ENCODE results near the gene ACER3.
"Not testable (repeated sequence)": the region's sequence is repeated elsewhere in the genome, so short reads cannot be mapped to it uniquely, and the experiment has no call there.

Gene ACER3

DNA sequence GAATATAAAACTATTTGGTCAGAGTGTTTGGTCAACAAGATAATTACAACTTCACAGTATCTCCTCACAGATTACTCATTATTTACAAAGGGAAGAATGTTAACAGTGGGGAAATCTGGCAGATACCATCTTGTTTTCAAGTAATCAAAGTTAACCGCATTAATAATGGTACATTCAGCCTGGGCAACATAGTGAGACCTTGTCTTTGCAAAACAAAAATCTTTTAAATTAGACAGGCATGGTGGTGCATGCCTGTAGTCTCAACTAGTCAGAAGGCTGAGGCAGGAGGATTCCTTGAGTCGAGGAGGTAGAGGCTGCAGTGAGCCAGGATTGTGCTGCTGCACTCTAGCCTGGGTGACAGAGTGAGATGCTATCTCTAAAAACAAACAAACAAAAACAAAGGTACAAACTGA, 78.5 kb downstream of the ACER3 start:
- no peak for DNase-seq

DNA sequence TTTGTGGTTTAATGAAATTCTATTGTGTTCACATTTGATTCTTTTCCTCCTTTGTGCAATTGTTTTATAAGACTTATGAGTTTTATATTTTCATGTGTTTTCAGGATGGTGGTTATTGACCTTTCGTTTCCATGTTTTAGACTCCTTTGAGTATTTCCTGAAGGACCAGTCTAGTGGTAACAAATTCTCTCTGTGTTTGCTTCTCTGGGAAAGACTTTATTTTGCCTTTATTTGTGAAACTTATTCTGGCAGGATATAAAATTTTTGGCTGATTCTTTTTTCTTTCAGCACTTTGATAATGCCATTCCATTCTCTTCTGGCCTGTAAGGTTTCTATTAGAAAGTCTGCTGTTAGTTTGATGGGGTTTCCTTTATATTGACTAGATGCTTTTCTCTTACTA, 83.5 kb downstream of the ACER3 start:
- no peak for DNase-seq

DNA sequence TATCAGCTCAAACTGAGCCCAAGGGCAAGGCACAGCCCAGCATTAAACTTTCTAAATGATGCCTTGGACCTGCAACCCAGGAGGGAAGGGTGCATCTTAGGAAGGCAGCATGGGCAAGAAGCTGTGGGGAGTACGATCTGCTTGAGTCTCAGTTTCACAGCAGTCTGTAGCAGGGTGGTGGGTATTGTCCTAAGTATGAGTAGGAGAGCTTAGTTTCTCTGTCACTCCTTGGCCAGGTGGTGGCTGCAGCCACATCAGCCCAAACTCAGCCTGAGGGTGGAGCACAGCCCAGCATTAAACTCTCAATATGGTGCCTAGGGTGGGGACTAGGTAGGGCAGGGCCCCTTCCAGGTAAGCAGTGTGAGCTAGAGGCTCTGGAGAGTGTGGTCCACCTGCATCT, 85.5 kb downstream of the ACER3 start:
- no peak for DNase-seq

DNA sequence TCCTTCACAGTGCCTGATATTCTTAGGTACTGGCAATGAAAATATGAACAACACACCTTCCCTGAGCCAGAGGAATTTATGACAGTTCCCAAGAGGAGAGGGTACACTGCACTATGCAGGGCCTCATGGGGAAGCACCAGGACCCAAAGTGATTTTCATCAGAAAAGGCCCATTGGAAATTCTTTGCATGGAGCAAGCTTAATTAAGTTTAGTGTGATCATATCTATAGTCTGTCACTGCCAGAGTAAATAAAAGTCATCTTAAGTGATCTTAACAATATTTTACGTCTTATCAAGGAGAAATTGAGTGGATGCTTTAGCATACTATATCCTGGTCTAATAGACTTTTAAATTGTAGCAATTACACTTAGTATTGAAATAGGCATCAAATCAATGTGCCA, 86.5 kb downstream of the ACER3 start:
- DNase-seq: no peak

DNA sequence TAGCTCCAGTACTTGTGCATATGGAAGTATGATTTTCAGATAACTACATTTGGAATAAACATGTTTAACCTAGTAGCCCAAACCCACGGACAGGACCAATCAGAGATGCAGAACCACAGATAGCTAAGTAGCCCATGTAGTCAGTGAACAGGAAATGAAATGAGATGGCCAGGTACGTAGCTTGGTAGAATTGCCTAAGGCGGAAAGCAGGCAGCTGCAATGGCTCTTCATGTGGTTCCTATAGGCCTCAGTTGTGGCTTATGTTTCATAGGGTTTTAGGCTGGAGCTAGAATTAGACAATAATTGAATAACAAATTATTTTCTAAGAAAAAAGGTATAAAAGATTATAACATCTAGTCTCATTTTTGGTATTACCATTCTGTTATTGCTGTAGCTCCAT, 87.1 kb downstream of the ACER3 start:
- DNase-seq: no peak

DNA sequence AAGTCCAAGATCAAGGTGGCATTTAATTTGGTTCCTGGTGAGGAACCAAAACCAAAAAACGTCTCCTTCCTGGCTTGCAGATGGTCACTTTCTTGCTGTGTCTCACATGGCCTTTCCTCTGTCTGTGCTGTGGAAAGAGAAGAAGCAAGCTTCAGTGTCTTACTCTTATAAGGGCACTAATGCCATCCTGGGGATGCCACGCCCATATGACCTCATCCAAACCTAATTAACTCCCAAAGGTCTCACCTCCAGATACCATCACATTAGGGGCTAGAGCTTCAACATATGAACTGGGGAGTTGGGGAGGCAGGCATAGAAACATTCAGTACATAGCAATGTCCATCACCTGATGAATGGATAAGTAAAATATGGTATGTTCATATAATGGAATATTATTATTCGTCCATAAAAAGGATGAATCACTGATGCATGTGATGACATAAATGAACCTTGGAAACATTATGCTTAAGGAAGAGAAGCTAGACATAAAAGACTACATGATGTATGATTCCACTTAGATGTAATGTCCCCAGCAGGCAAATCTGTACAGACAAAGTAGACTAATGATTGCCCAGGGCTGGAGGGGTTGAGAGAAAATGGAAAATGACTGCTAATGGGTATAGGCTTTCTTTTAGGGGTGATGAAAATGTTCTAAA, 94.9 kb downstream of the ACER3 start:
- DNase-seq: no peak

DNA sequence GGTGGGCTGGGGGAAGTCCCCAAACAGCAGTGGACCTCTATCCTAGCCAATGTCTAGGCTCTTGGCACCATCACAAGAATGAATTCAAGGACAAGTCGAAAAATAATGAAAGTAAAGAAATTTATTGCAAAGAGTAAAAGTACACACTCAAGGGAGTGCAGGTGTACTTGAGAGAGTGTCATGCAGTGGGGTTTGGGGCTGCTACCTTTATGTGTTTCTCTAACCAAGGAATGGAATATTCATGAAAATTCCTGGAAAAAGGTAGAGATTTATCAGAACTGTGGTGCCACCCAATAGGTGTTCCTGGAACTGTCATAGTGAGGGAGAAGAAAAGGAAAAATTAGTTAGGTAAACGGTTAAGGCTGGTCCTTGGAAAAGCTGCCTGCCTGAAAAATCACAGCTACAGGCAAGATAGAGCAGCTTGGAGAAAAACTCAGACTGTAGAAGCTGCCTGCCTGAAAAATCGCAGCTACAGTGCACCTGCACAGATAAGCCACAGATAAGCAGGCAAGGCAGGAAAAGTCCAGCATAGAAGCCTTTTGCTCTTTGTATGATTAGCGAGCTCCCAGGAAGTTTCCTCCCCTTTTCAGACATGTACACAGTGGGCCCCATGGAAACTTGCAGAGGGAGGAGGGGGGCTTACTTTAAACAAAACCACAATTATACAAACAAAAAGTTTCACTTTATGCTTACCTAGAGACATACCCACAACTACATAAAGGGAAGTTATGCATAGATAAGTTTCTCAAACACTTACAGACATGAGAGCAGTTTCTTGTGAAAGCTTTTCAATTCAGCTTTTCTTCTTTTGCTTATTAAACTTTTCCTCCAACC, 102.1 kb downstream of the ACER3 start:
- no peak for DNase-seq

DNA sequence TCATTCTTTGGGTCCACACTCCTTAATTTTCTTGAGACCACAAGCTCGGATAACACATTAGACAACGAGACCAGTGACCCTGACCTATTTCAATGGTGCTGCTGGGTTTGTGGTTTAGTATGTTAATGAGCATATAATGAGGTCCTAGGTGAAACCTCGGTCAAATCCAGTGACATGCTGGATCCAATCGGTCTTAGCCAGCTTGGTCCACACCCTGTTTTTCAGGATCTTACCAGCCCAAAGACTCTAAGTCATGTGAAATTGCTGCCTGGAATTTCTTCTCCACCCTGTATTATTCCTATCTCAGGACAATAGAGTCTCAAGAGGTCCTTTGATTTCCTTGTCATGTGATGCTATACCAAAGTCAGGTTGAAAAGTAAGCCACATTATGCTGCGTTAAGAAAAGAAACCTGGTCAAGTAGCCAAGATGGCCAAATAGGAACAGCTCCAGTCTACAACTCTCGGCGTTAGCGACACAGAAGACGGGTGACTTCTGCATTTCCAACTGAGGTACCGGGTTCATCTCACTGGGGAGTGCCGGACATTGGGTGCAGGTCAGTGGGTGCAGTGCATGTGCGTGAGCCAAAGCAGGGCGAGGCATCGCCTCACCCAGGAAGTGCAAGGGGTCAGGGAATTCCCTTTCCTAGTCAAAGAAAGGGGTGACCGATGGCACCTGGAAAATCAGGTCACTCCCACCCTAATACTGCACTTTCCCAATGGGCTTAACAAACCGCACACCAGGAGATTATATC, 102.9 kb downstream of the ACER3 start:
- not testable (repeated sequence) for DNase-seq

DNA sequence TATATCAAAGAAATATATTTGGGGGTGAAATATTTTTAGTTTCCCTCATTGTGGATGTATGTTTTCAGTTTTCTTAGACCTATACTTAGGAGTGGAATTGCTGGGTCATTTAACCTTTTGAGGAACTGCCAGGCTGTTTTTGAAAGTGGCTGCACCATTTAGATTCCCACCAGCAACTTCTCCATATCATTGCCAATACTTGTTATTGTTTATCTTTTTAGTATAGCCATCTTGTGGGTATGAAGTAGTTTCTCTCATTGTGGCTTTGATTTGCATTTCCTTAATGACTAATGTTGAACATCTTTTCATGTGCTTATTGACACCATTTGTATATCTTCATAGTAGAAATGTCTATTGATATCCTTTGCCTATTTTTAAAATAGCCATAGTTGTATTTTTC, 111.3 kb downstream of the ACER3 start:
- DNase-seq: no peak

DNA sequence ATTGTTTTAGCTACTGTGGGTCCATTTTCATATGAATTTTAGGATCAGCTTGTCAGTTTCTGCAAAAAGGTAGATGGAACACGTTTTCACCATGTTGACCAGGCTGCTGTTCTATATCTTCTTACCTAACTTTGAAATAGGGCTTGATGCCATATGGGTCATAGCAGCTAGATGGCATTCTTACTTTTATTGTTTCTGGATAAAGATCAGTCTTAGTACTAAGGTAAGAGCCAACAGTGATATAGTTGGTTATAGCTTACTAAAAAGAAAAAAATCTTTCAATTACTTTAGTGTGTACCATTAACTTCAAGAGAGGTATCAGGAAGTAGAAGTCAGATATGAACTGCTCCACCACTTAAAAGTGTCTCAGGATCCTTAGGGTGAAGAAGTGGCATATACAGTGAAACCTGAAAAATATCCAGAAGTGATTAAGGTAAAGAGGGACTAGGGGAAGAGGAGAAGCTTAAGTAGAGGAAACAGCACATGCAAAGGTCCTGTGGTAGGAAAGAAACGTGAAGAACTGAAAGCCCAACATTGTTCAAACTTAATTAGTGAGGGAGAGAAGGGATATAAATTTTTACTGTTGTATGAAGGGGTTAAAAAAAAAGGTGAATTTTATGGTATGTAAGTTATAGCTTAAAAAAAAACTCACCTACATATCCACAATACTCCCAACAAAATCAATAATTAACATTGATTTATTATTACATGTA, 113.6 kb downstream of the ACER3 start:
- DNase-seq: no peak

DNA sequence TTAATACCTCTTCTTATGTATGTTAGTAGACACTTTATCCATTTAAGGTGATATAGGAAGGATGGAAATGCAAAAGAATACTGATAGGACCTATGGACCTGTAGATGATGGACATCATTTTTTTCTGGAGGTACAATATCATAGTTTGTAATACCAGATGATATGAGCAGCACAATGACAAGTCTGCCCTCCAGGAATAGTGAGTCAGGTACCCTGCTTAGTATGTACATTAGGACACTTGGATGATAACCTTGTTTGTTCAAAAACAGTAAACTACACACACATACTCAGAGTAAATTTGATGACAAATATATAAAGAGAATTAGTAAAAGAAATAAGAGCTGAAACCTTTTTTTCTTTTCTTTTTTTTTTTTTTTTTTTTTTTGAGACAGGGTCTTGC, 114.8 kb downstream of the ACER3 start:
- DNase-seq: no peak

DNA sequence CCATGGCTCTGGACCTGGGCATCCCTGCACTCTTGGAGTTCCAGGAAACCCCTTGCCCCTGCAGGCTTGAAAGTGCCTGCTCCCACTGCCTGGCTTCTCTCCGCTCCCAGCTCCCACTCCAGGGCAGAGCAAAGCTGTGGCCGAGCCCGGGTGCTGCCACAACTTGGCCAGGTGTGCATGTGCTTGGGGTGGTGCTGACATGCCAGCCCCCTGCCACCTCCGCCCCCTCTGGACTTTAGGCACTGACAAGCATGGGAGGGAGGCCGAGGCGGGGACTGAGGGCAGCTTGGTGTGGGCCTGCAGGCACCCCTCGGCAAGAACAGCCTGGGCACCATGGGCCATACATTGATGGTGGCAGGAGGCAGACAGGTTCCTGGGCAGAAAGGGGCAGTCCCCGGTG, 117.1 kb downstream of the ACER3 start:
- DNase-seq: no peak

DNA sequence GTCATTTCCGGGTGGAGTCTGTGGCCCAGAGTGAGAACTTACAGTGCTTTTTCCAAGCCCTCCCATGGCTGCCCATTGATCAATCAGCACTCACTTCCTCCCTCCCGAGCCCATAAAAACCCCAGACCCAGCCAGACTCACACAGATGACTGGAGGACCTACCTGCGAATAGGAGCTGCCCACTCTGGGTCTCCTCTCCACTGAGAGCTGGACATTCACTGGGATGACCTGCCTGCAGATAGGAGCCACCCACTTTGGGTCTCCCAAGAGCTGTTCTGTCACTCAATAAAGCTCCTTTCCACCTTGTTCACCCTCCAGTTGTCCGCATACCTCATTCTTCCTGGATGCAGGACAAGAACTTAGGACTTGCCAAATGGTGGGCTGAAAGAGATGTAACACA, 117.5 kb downstream of the ACER3 start:
- no peak for DNase-seq

DNA sequence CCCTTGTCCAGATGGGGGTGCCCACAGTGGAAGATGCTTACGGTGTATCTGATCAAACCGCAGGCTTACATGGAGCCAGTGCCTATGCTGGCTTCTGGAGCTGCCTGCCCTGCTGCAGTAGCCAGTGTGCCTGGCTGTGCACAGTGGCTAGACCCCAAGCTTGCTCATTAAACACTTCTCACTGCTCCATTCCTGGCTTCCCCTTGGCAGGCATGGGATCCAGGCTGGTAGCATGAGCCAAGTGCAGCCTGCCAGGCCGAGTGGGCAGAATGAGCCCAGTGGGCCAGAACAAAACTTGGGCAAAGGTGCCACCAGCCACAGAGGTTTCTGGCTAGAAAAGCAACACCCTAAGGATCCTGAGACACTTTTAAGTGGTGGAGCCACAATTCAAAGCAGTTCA, 118.1 kb downstream of the ACER3 start:
- no peak for DNase-seq

DNA sequence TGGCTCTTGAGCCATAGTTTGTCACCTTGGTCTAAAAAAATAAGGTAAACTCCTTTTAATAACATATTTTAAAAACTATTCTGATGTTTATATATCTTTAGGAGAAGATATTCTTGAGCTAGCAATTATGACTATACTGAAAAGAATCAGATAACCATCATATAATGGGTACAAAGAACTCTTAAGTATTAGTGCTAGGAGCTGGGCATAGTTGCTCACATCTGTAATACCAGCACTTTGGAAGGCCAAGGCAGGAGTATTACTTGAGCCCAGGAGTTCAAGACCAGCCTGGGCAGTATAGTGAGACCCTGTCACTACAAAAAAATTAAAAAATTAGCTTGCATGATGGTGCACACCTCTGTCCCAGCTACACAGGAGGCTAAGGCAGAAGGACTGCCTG, 119.5 kb downstream of the ACER3 start:
- no peak for DNase-seq

DNA sequence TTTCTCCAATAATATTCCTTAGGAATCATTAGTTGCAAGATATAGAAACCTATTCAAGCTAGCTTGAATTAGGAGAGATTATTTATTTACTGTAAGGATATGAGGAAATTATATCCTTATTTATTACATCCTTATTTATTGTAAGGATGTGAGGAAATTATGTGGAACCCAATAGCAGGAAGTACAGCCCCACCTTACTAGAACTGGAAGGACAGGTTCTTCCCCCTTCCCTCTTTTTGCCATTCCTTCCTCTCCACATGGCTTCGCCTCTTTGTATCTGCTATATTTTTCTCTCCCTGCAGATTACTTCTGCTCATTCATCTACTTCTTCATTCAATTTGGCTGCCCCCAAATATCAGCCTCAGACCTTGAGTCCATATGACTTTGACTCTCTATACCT, 124.0 kb downstream of the ACER3 start:
- DNase-seq: no peak

DNA sequence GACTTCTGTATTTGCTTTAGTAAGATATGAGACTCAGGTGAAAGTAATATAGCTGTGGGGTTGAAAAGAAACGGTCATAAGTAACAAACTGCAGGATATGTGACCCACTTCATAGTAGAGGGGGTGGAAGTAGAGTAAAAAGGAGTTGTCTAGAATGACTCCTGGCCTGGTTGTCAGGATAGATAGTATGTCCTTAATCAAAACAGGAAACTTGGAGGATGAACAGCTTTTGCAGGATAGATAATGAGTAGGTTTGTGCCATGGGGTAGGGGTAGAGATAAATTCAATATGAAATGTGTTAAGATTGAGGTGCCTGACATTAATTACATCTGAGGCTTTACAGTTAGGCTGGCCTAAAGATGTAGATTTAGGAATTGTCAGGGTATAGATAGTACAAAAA, 126.5 kb downstream of the ACER3 start:
- no peak for DNase-seq

DNA sequence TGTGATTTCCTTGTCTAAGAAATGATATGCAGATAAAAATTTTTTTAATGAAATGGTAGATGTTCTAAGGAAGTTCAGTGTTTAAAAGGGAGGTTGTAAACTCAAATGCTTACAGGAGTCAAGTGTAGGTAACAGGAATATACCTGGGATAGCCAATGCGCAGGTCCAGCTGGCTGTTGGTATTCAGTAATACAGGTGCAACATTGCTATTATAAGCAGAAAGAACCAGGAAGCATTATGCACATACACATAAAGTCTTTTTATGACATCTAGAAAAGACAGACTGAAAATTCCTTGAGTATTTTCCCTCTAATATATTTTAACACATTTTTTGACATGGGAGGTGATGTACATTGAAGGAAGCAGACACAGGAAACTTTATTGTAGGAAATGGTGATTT, 129.9 kb downstream of the ACER3 start:
- no peak for DNase-seq

DNA sequence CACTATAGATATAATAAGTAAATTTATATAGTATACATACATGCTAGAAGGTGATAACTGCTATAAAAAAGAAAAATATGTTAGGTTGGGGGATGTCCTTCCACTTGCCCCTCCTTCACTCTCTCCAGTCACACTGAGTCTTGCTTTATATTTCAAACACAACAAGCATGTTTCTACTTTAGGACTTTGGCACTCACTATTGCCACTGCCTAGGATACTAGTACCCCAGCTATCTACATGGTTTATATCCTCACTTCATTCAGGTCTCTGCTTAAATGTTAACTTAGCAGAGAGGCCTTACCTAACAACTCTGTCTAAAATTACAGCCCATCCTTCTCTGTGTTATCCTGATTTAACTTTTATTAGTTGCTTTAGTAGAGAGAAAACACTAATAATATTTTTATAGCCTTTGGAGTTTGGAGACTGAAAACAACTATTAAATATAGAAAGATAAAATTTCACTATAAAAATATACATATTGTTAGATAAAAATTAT, 134.4 kb downstream of the ACER3 start:
- no peak for DNase-seq

DNA sequence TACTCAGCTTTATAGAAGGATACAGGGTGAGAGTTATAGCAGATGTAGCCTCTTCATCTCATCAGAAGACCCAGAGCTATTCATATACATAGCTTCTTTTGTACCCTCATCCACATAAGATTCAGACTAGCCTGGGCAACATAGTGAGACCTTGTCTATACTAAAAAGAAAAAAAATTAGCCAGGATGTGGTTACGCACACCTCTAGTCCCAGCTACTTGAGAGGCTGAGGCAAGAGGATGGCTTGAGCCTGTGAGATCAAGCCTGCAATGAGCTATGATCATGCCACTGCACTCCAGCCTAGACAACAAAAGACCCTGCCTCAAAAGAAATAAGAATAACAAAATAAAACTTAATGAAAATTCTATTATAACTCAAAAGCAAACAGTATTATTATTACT, 136.8 kb downstream of the ACER3 start:
- no peak for DNase-seq

DNA sequence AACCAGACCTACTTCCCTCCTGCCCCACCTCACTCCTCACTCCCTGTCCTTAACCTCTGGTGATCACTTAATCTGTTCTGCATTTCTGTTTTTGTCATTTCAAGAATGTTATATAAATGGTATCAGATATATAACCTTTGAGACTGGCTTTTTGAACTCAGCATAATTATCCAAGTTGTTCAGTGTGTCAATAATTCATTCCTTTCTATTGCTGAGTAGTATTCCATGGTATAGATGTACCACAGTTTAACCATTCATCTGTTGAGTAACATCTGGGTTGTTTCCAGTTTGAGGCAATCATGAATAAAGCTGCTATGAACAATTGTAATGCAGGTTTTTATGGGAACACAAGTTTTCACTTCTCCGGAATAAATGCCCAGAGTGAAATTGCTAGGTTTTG, 138.9 kb downstream of the ACER3 start:
- DNase-seq: no peak

DNA sequence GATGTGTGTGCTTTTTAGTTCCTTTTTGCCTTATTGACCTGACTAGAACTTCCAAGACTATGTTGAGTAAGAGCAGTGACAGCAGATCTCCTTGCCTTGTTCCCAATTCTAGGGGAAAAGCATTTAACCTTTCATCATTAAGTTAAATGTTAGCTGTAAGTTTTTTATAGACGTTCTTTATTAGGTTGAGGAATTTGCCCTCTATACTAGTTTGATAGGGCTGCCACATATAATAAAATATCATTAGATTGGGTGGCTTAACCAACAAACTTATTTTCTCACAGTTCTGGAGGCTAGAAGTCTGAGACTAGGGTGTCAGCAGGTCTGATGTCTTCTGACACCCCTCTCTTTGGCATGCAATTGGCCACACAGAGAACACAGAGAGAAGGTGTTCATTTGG, 140.9 kb downstream of the ACER3 start:
- DNase-seq: no peak

DNA sequence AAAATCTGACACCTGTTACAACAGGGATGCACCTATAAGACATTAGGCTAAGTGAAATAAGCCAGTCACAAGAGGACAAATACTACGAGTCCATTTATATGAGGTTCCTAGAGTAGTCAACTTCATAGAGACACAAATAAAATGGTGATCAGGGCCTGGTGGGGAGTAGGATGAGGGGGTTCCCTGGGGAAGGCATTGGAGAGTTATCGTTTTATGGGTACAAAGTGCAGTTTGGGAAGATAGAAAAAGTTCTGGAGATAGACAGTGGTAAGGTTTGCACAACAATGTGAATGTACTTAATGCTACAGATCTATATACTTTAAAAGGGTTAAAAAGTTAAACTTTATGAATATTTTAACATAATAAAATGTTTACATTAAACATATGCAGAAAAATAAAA, 142.1 kb downstream of the ACER3 start:
- DNase-seq: no peak
